K562 (cell line): Measurements from ENCODE around the gene LMO7. TPM values are rescaled to one million over a fixed set of nuclear protein-coding genes. Genes with fewer than 3 reads are reported as not detected.

Experiments used
- ATAC-seq: fragments of 200-7000 bp; cut with Tn5 transposase; 3 replicates; pipeline ENCODE4 v1.9.1; 2020; ENCODE audit warnings: moderate library complexity
- BruUV-seq: library from RNA; stranded (reverse); fragments of 400-500 nt; replicated peaks from 2 replicates; lab custom pipeline; 2021; lab: Mats Ljungman, UMichigan
- CTCF ChIA-PET: fragments of 300-600 bp; formaldehyde crosslinking; extraction: SDS; loops from one replicate; lab custom pipeline; 2021; ENCODE audit warnings: low intra/inter-chr PET ratio; lab: Yijun Ruan, JAX
- POLR2A ChIA-PET: fragments of 300-600, 350-650 bp; sonication (Branson Sonifier 250); formaldehyde crosslinking; extraction: SDS; loops from one replicate; lab custom pipeline; 2021; ENCODE audit warnings: antibody characterized with exemption, inconsistent platforms; lab: Yijun Ruan, JAX
- DNase-seq, 4 experiments: peaks; one replicate each; pipeline versions ENCODE4 v3.0.0 to v3.0.0-alpha.2; 2011 to 2018; ENCODE audit warnings: low spot score in 3 of 4, mixed read lengths in 3 of 4; ENCODE audit errors: extremely low read depth in 1 of 4
- FAIRE-seq: peaks from 2 replicates; lab custom pipeline; 2011; peaks lifted over from hg19 to GRCh38; lab: Jason Lieb, UNC
- H2AFZ ChIP-seq: 2 replicates; pipeline ENCODE4 v1.6.0; 2011; ENCODE audit warnings: low read depth, low read length, control low read depth, inconsistent platforms
- H3K27ac ChIP-seq: fragments of 200-600 bp; 3 replicates; pipeline ENCODE4 v1.8.0; 2011; ENCODE audit warnings: low read depth, mild to moderate bottlenecking, control low read depth, inconsistent platforms, low read length, moderate library complexity, mixed read lengths; ENCODE audit errors: extremely low read depth
- H3K27me3 ChIP-seq, 2 experiments: fragments of 300-600 bp in 1 of 2; 2 replicates in 1 of 2; 3 replicates in 1 of 2; pipeline versions ENCODE4 v1.6.0 to v1.8.0; 2011; ENCODE audit warnings: inconsistent platforms in 2 of 2, low read length in 2 of 2, mild to moderate bottlenecking in 1 of 2, mixed read lengths in 1 of 2, moderate library complexity in 1 of 2; ENCODE audit not compliant: control insufficient read depth in 2 of 2, insufficient read depth in 2 of 2
- H3K36me3 ChIP-seq: fragments of 300-600 bp; 3 replicates; pipeline ENCODE4 v1.8.0; 2011; ENCODE audit warnings: mild to moderate bottlenecking, low read length, inconsistent platforms; ENCODE audit not compliant: control insufficient read depth, insufficient read depth
- H3K4me1 ChIP-seq, 2 experiments: fragments of 200-600 bp in 1 of 2; replicated peaks in 1 of 2; 2 replicates in 1 of 2; 3 replicates in 1 of 2; pipeline versions ENCODE4 v1.5.1 to v1.8.0; 2011; ENCODE audit warnings: inconsistent platforms in 2 of 2, low read length in 2 of 2, mild to moderate bottlenecking in 1 of 2, mixed read lengths in 1 of 2, moderate library complexity in 1 of 2; ENCODE audit not compliant: control insufficient read depth in 2 of 2, insufficient read depth in 2 of 2
- H3K4me2 ChIP-seq: 2 replicates; pipeline ENCODE4 v1.6.1; 2011; ENCODE audit warnings: low read length, control low read depth, inconsistent platforms, mixed read lengths; ENCODE audit not compliant: insufficient read depth
- H3K4me3 ChIP-seq: fragments of 200-600 bp; sonication (generic), shearing (Covaris generic); 2 replicates; pipeline ENCODE4 v1.5.1; 2016; ENCODE audit warnings: control low read depth, inconsistent platforms
- H3K79me2 ChIP-seq: fragments of 200-600 bp; 3 replicates; pipeline ENCODE4 v1.8.0; 2011; ENCODE audit warnings: low read length, inconsistent platforms; ENCODE audit not compliant: control insufficient read depth, insufficient read depth
- H3K9ac ChIP-seq, 2 experiments: 2 replicates each; pipeline versions ENCODE4 v1.6.0 to v1.6.1; 2011; ENCODE audit warnings: low read depth in 2 of 2, low read length in 2 of 2, control low read depth in 1 of 2, inconsistent platforms in 1 of 2, mild to moderate bottlenecking in 1 of 2, mixed read lengths in 1 of 2; ENCODE audit not compliant: insufficient read depth in 1 of 2
- H3K9me1 ChIP-seq: one replicate; pipeline ENCODE4 v1.6.0; 2011; ENCODE audit warnings: inconsistent platforms, mild to moderate bottlenecking, low read length, moderate library complexity; ENCODE audit not compliant: control insufficient read depth, insufficient read depth
- H3K9me3 ChIP-seq: replicated peaks from 2 replicates; pipeline ENCODE4 v1.5.1; 2011; ENCODE audit warnings: low read depth, low read length, inconsistent platforms; ENCODE audit not compliant: control insufficient read depth, insufficient read depth
- H4K20me1 ChIP-seq: replicated peaks from 2 replicates; pipeline ENCODE4 v1.6.1; 2011; ENCODE audit warnings: low read length, inconsistent platforms, mixed read lengths; ENCODE audit not compliant: control insufficient read depth, insufficient read depth
- ATF6 ChIP-seq: sonication (generic); formaldehyde crosslinking; IDR thresholded peaks from 2 replicates; pipeline ENCODE4 v1.4.0; 2020; ENCODE audit warnings: mild to moderate bottlenecking, missing genetic modification reagents
- BCL6 ChIP-seq: fragments of 250-450 bp; sonication (Bioruptor Pico); IDR thresholded peaks from 2 replicates; pipeline ENCODE4 v1.4.0; 2020
- E2F1 ChIP-seq: sonication (generic); formaldehyde crosslinking; IDR thresholded peaks from 2 replicates; pipeline ENCODE4 v1.8.1; 2023; ENCODE audit warnings: mild to moderate bottlenecking, missing genetic modification reagents, moderate library complexity
- E2F5 ChIP-seq: sonication (generic); formaldehyde crosslinking; IDR thresholded peaks from 2 replicates; pipeline ENCODE4 v1.8.0; 2022; ENCODE audit warnings: mild to moderate bottlenecking, missing genetic modification reagents
- FOSL1 ChIP-seq: fragments of 200-800 bp; sonication (Bioruptor generic); conservative IDR thresholded peaks from 2 replicates; pipeline ENCODE4 v1.6.1; 2016; ENCODE audit warnings: missing genetic modification characterization, missing compliant biosample characterization
- ID3 ChIP-seq, 2 experiments: fragments of 250-450 bp in 1 of 2; fragments of 450-650 bp in 1 of 2; sonication (Bioruptor Pico) in 1 of 2; IDR thresholded peaks; 2 replicates each; pipeline versions ENCODE4 v1.6.1 to v1.8.0; 2016 to 2021; ENCODE audit warnings: mild to moderate bottlenecking in 2 of 2, moderate library complexity in 2 of 2, missing compliant biosample characterization in 1 of 2, missing genetic modification characterization in 1 of 2
- NFE2 ChIP-seq: IDR thresholded peaks from 2 replicates; pipeline ENCODE4 v1.6.1; 2014; ENCODE audit warnings: antibody characterized with exemption, low read depth
- POLR2H ChIP-seq: IDR thresholded peaks from 2 replicates; pipeline ENCODE4 v1.6.1; 2016; ENCODE audit warnings: missing genetic modification characterization, low read depth, mild to moderate bottlenecking, control low read depth, missing compliant biosample characterization, moderate library complexity
- RAD21 ChIP-seq, 2 experiments: fragments of 250-450 bp in 1 of 2; fragments of 450-650 bp in 1 of 2; sonication (Bioruptor Pico) in 1 of 2; formaldehyde crosslinking in 1 of 2; IDR thresholded peaks in 1 of 2; conservative IDR thresholded peaks in 1 of 2; 2 replicates each; pipeline versions ENCODE4 v1.4.0 to v1.8.0; 2020 to 2022; ENCODE audit warnings: mild to moderate bottlenecking in 2 of 2, moderate library complexity in 1 of 2
- RBM17 ChIP-seq: fragments of 200-400 bp; formaldehyde crosslinking; IDR thresholded peaks from 2 replicates; pipeline ENCODE4 v1.6.1; 2017; ENCODE audit warnings: low read depth, mild to moderate bottlenecking, low read length, borderline replicate concordance
- SMAD4 ChIP-seq: fragments of 250-450 bp; sonication (Bioruptor Pico); conservative IDR thresholded peaks from 2 replicates; pipeline ENCODE4 v1.8.0; 2021; ENCODE audit warnings: inconsistent platforms, mild to moderate bottlenecking, moderate library complexity
- TARDBP ChIP-seq: fragments of 450-650 bp; IDR thresholded peaks from 2 replicates; pipeline ENCODE4 v1.6.1; 2016
- ZC3H11A ChIP-seq: IDR thresholded peaks from 2 replicates; pipeline ENCODE4 v1.6.1; 2012; ENCODE audit warnings: low read depth, low read length, improper control_type of control experiment
- ZNF184 ChIP-seq: sonication (generic); formaldehyde crosslinking; IDR thresholded peaks from 2 replicates; pipeline ENCODE4 v1.5.0; 2020; ENCODE audit warnings: missing genetic modification reagents
- WGBS: fragments of 100-300 bp; shearing (Covaris generic); methylation state at CpG from one replicate; pipeline ENCODE4 v1.1.6; 2016; ENCODE audit warnings: low coverage, mixed read lengths; ENCODE audit not compliant: insufficient coverage; ENCODE audit errors: missing lambda C conversion rate; 5-methylcytosine and 5-hydroxymethylcytosine counted together
- in situ Hi-C: fragments of 300-500 bp; cut with MboI; formaldehyde crosslinking; loops from 4 replicates; pipeline ENCODE4 v1.15.0; 2018; ENCODE audit warnings: inconsistent platforms, mixed read lengths
- intact Hi-C: fragments of 100-400 bp; cut with micrococcal nuclease; formaldehyde crosslinking; loops from 2 replicates; pipeline ENCODE4 v1.14.2; 2022
- polyA plus RNA-seq, 8 experiments: library from polyadenylated mRNA; depleted of rRNA in 4 of 8; stranded (reverse) in 5 of 8; unstranded in 3 of 8; fragments of >200 nt; fragmentation: Nextera tagmentation in 2 of 8; fragmentation: Illumina TruSeq in 1 of 8; extraction: Ambion mirVana in 2 of 8; extraction: Trizol in 1 of 8; gene quantifications; 2 replicates each; pipeline versions ENCODE4 v1.2.1 to v1.2.3, GENCODE V29; 2011 to 2014; ENCODE audit warnings: inconsistent platforms in 1 of 8, missing spikeins in 1 of 8
- total RNA-seq, 7 experiments: library from RNA; depleted of rRNA in 6 of 7; stranded (reverse); fragments of >200 nt in 6 of 7; fragmentation: Illumina TruSeq in 2 of 7; extraction: Trizol in 2 of 7; gene quantifications; 2 replicates each; pipeline versions ENCODE4 v1.2.1 to v1.2.3, GENCODE V29; 2011 to 2021; ENCODE audit warnings: low replicate concordance in 1 of 7
- TF ChIP-seq, protein P1 (sequence below): fragments of 450-650 bp; IDR thresholded peaks from 2 replicates; pipeline ENCODE4 v1.6.1; 2017; ENCODE audit warnings: mild to moderate bottlenecking, moderate library complexity
- TF ChIP-seq, protein P2 (sequence below): sonication (generic); formaldehyde crosslinking; IDR thresholded peaks from 2 replicates; pipeline ENCODE4 v1.8.0; 2023; ENCODE audit warnings: mild to moderate bottlenecking, missing genetic modification reagents

The LMO7 gene
- total and polyA plus RNA-seq, 9 of the 15 experiments (the other 6 are each of a cell fraction or from before 2014, with no cell fraction given) = 0.42 to 4.3 (median 1.7) TPM

GRCh38 chr13:75717525-75717924, 81.4 kb downstream of the LMO7 start:
- BruUV-seq = no TSS peak
- Histone ChIP-seq H3K9ac (no peak overlapping the region), H3K79me2 (no peaks in the 10 kb centered on the region), H4K20me1 (no peaks in the 10 kb centered on the region), H3K27me3 (no peaks in the 10 kb centered on the region), H3K4me3 (no peak overlapping the region), H3K9me3 (no peaks in the 10 kb centered on the region), H3K4me1 (no peaks in the 10 kb centered on the region; a peak in 1 of 5 replicates), H3K9me1 (no peaks in the 10 kb centered on the region), H3K4me2 (no peak overlapping the region), H3K36me3 (no peaks in the 10 kb centered on the region), H3K27ac (no peak overlapping the region), H2AFZ (no peak overlapping the region)
- in situ Hi-C loops = no loop called here
- intact Hi-C loops = no loop called here
- DNase-seq (no peak), FAIRE-seq (no peak), ATAC-seq (no peak)
- POLR2A ChIA-PET = no interaction called here
- CTCF ChIA-PET = no interaction called here
- WGBS = 0% methylated on average over 2 of the region's 2 CpGs
- TF ChIP-seq POLR2H (tag) (no peak), BCL6 (CRISPR knock-in tag) (no peak), ZC3H11A (no peak), ZNF184 (CRISPR knock-in tag) (no peak), ATF6 (CRISPR knock-in tag) (no peak), FOSL1 (tag) (no peak), TARDBP (no peak), NFE2 (no peak), RBM17 (no peak), RAD21 (CRISPR knock-in tag; conservative IDR thresholded peaks at IDR 0.05 in 1 of 2, IDR thresholded peaks at IDR 0.05 in 1 of 2) (no peak), ID3 (CRISPR knock-in tag; IDR thresholded peaks at IDR 0.05) (no peak), ID3 (tag; IDR thresholded peaks at IDR 0.05) (no peak), E2F1 (CRISPR knock-in tag) (no peak), E2F5 (CRISPR knock-in tag) (no peak), SMAD4 (CRISPR knock-in tag) (no peak)
- TF ChIP-seq, protein P1, sequence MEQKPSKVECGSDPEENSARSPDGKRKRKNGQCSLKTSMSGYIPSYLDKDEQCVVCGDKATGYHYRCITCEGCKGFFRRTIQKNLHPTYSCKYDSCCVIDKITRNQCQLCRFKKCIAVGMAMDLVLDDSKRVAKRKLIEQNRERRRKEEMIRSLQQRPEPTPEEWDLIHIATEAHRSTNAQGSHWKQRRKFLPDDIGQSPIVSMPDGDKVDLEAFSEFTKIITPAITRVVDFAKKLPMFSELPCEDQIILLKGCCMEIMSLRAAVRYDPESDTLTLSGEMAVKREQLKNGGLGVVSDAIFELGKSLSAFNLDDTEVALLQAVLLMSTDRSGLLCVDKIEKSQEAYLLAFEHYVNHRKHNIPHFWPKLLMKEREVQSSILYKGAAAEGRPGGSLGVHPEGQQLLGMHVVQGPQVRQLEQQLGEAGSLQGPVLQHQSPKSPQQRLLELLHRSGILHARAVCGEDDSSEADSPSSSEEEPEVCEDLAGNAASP = no peak
- TF ChIP-seq, protein P2, sequence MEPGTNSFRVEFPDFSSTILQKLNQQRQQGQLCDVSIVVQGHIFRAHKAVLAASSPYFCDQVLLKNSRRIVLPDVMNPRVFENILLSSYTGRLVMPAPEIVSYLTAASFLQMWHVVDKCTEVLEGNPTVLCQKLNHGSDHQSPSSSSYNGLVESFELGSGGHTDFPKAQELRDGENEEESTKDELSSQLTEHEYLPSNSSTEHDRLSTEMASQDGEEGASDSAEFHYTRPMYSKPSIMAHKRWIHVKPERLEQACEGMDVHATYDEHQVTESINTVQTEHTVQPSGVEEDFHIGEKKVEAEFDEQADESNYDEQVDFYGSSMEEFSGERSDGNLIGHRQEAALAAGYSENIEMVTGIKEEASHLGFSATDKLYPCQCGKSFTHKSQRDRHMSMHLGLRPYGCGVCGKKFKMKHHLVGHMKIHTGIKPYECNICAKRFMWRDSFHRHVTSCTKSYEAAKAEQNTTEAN = no peak
